Measurements from ENCODE around the gene KRTAP12-3. TPM values are rescaled to one million over a fixed set of nuclear protein-coding genes. Genes with fewer than 3 reads are reported as not detected.
"Not testable (repeated sequence)": the region's sequence is repeated elsewhere in the genome, so short reads cannot be mapped to it uniquely, and the experiment has no call there.

Gene KRTAP12-3
- total and polyA plus RNA-seq, 2 donors (not counting 1 experiment from before 2014, with no cell fraction given): not detected

GRCh38 chr21:44695641-44696040 is 37.9 kb downstream of the KRTAP12-3 start:
- 82% methylated on average over 8 of the region's 8 CpGs for WGBS (ENCODE audit: insufficient coverage)
- ChIA-PET POLR2A (no interaction called here), CTCF (no interaction called here)
- no peak overlapping the region for H3K4me3 ChIP-seq (ENCODE audit: control extremely low read depth in 1 of 5, extremely low read depth in 1 of 5, insufficient read depth in 1 of 5, low read depth in 2 of 5, low read length in 4 of 5)
- no peak overlapping the region for H3K4me3 Mint-ChIP-seq
- peaks cover 0 to 20% (median 8%) of the 10 kb centered on the region in 4 experiments for H3K27me3 ChIP-seq (replicated peaks in 1 of 4; ENCODE audit: control extremely low read depth in 1 of 4, control insufficient read depth in 3 of 4, insufficient read depth in 4 of 4, low read length in 3 of 4)
- H3K27ac Mint-ChIP-seq: no peak overlapping the region
- H3K9me3 ChIP-seq (ENCODE audit: control extremely low read depth in 1 of 3, control insufficient read depth in 2 of 3, insufficient read depth in 1 of 3, low read length in 2 of 3): peaks cover 4 to 10% (median 8%) of the 10 kb centered on the region in 3 donors
- no peak overlapping the region for H3K4me2 ChIP-seq (replicated peaks; ENCODE audit: low read depth, low read length, poor library complexity, severe bottlenecking)
- DNase-seq (no peak), ATAC-seq (ENCODE audit: low read depth) (no peak)
- H3K4me1 Mint-ChIP-seq: no peaks in the 10 kb centered on the region
- no peak for TF ChIP-seq CTCF (IDR thresholded peaks at IDR 0.05)
- no peak for TF ChIP-seq EZH2 (IDR thresholded peaks at IDR 0.05; ENCODE audit: borderline replicate concordance, insufficient read depth, low read depth, low read length, poor library complexity, severe bottlenecking)
- no peak overlapping the region for H3K9ac ChIP-seq (ENCODE audit: low read length)
- H3K27ac ChIP-seq (ENCODE audit: low read length in 2 of 2): no peak overlapping the region
- peaks cover 12% of the 10 kb centered on the region for H3K9me3 Mint-ChIP-seq (ENCODE audit: insufficient read depth)
- no peaks in the 10 kb centered on the region for H3K4me1 ChIP-seq (ENCODE audit: control insufficient read depth in 2 of 2, insufficient read depth in 2 of 2, low read length in 2 of 2)
- peaks cover 49% of the 10 kb centered on the region for H3K27me3 Mint-ChIP-seq
- no peak overlapping the region for H2AFZ ChIP-seq (ENCODE audit: insufficient read depth, low read depth, low read length, poor library complexity, severe bottlenecking)
- intact Hi-C loops (cut with micrococcal nuclease): no loop called here
- no peaks in the 10 kb centered on the region for H3K79me2 ChIP-seq (ENCODE audit: control insufficient read depth, insufficient read depth, low read length)
- no peaks in the 10 kb centered on the region for H3K36me3 ChIP-seq (replicated peaks in 1 of 2; ENCODE audit: control extremely low read depth in 1 of 2, control insufficient read depth in 1 of 2, extremely low read depth in 1 of 2, insufficient read depth in 2 of 2, low read length in 1 of 2)
- no peaks in the 10 kb centered on the region for H4K20me1 ChIP-seq (ENCODE audit: control insufficient read depth, insufficient read depth, low read length, poor library complexity, severe bottlenecking)

- TF ChIP-seq CTCF (IDR thresholded peaks at IDR 0.05): no peak
- TF ChIP-seq EZH2 (IDR thresholded peaks at IDR 0.05; ENCODE audit: borderline replicate concordance, insufficient read depth, low read depth, low read length, poor library complexity, severe bottlenecking): no peak
- Histone ChIP-seq H3K9me3 (ENCODE audit: control extremely low read depth in 1 of 3, control insufficient read depth in 2 of 3, insufficient read depth in 1 of 3, low read length in 2 of 3) (peaks cover 4 to 10% (median 8%) of the 10 kb centered on the region in 3 donors), H3K36me3 (replicated peaks in 1 of 2; ENCODE audit: control extremely low read depth in 1 of 2, control insufficient read depth in 1 of 2, extremely low read depth in 1 of 2, insufficient read depth in 2 of 2, low read length in 1 of 2) (no peaks in the 10 kb centered on the region), H3K4me3 (ENCODE audit: control extremely low read depth in 1 of 5, extremely low read depth in 1 of 5, insufficient read depth in 1 of 5, low read depth in 2 of 5, low read length in 4 of 5) (no peak overlapping the region), H3K4me2 (replicated peaks; ENCODE audit: low read depth, low read length, poor library complexity, severe bottlenecking) (no peak overlapping the region), H3K4me1 (ENCODE audit: control insufficient read depth in 2 of 2, insufficient read depth in 2 of 2, low read length in 2 of 2) (no peaks in the 10 kb centered on the region), H3K27me3 (replicated peaks in 1 of 4; ENCODE audit: control extremely low read depth in 1 of 4, control insufficient read depth in 3 of 4, insufficient read depth in 4 of 4, low read length in 3 of 4) (peaks cover 0 to 29% (median 8%) of the 10 kb centered on the region in 4 experiments), H3K9ac (ENCODE audit: low read length) (no peak overlapping the region), H4K20me1 (ENCODE audit: control insufficient read depth, insufficient read depth, low read length, poor library complexity, severe bottlenecking) (no peaks in the 10 kb centered on the region), H3K79me2 (ENCODE audit: control insufficient read depth, insufficient read depth, low read length) (no peaks in the 10 kb centered on the region), H3K27ac (ENCODE audit: low read length in 2 of 2) (no peak overlapping the region), H2AFZ (ENCODE audit: insufficient read depth, low read depth, low read length, poor library complexity, severe bottlenecking) (no peak overlapping the region)
- no peak overlapping the region for H3K27ac Mint-ChIP-seq
- ChIA-PET POLR2A (no interaction called here), CTCF (no interaction called here)
- 100% methylated on average over 1 of the region's 10 CpGs for WGBS (ENCODE audit: insufficient coverage)
- no peaks in the 10 kb centered on the region for H3K4me1 Mint-ChIP-seq
- DNase-seq: no peak
- H3K4me3 Mint-ChIP-seq: no peak overlapping the region
- intact Hi-C loops (cut with micrococcal nuclease): no loop called here
- peaks cover 12% of the 10 kb centered on the region for H3K9me3 Mint-ChIP-seq (ENCODE audit: insufficient read depth)
- peaks cover 52% of the 10 kb centered on the region for H3K27me3 Mint-ChIP-seq
- no peak for ATAC-seq (ENCODE audit: low read depth)
Measured at GRCh38 chr21:44696572-44696971, 38.8 kb downstream of the KRTAP12-3 start.

GRCh38 chr21:44697172-44697810 is 39.6 kb downstream of the KRTAP12-3 start, which contains the start of gene KRTAP10-12:
KRTAP10-12 (plus strand) TSS chr21:44697172; CDS start chr21:44697202, 30 bp downstream.
- POLR2A ChIA-PET; H2AFZ ChIP-seq (ENCODE audit: insufficient read depth, low read depth, low read length, poor library complexity, severe bottlenecking); H3K36me3 ChIP-seq (replicated peaks in 1 of 2; ENCODE audit: control extremely low read depth in 1 of 2, control insufficient read depth in 1 of 2, extremely low read depth in 1 of 2, insufficient read depth in 2 of 2, low read length in 1 of 2); DNase-seq; H3K27ac ChIP-seq (ENCODE audit: low read length in 2 of 2); H3K9me3 Mint-ChIP-seq (ENCODE audit: insufficient read depth); H3K4me2 ChIP-seq (replicated peaks; ENCODE audit: low read depth, low read length, poor library complexity, severe bottlenecking); intact Hi-C loops (cut with micrococcal nuclease); H3K79me2 ChIP-seq (ENCODE audit: control insufficient read depth, insufficient read depth, low read length); H3K27ac Mint-ChIP-seq; H3K9me3 ChIP-seq (ENCODE audit: control extremely low read depth in 1 of 3, control insufficient read depth in 2 of 3, insufficient read depth in 1 of 3, low read length in 2 of 3); H3K4me3 Mint-ChIP-seq; H4K20me1 ChIP-seq (ENCODE audit: control insufficient read depth, insufficient read depth, low read length, poor library complexity, severe bottlenecking); H3K4me3 ChIP-seq (ENCODE audit: control extremely low read depth in 1 of 5, extremely low read depth in 1 of 5, insufficient read depth in 1 of 5, low read depth in 2 of 5, low read length in 4 of 5); H3K9ac ChIP-seq (ENCODE audit: low read length); H3K4me1 Mint-ChIP-seq; H3K4me1 ChIP-seq (ENCODE audit: control insufficient read depth in 2 of 2, insufficient read depth in 2 of 2, low read length in 2 of 2); CTCF ChIA-PET; ATAC-seq (ENCODE audit: low read depth): not testable (repeated sequence)
- H3K27me3 Mint-ChIP-seq: peaks cover 54% of the 10 kb centered on the region
- 56% methylated on average over 13 of the region's 21 CpGs for WGBS (ENCODE audit: insufficient coverage)
- peaks cover 0 to 35% (median 8%) of the 10 kb centered on the region in 4 experiments for H3K27me3 ChIP-seq (replicated peaks in 1 of 4; ENCODE audit: control extremely low read depth in 1 of 4, control insufficient read depth in 3 of 4, insufficient read depth in 4 of 4, low read length in 3 of 4)
